HTR-8/SVneo (cell line): ENCODE results near the gene PRSS53.
"Not testable (repeated sequence)": the region's sequence is repeated elsewhere in the genome, so short reads cannot be mapped to it uniquely, and the experiment has no call there.

Experiments used
- DNase-seq: peaks from one replicate; pipeline ENCODE4 v3.0.0; 2011; ENCODE audit warnings: low spot score, mixed read lengths; ENCODE audit not compliant: insufficient read length
- FAIRE-seq: peaks from 2 replicates; lab custom pipeline; 2011; peaks lifted over from hg19 to GRCh38; lab: Jason Lieb, UNC

PRSS53 gene

GRCh38 chr16:31088459-31089183, at the start of gene PRSS53:
TSS of gene PRSS53 (minus strand) at chr16:31088943. CDS start at chr16:31088809, 134 bp downstream.
- FAIRE-seq (no peak), DNase-seq (no peak)

- DNase-seq, FAIRE-seq: not testable (repeated sequence)
Measured at GRCh38 chr16:31136822-31137499, 48.2 kb upstream of the PRSS53 start.

- DNase-seq (no peak), FAIRE-seq (no peak)
Measured at GRCh38 chr16:31136287-31136662, 47.5 kb upstream of the PRSS53 start.

- no peak for DNase-seq
- peak; percentile 84 for FAIRE-seq
Measured at GRCh38 chr16:31135535-31136286, 47.0 kb upstream of the PRSS53 start, which contains the start of gene PRSS8. TSS of gene PRSS8 (minus strand) at chr16:31135727. CDS start at chr16:31135498, 229 bp downstream.

GRCh38 chr16:31134625-31135534, 46.1 kb upstream of the PRSS53 start:
- no peak for DNase-seq
- no peak for FAIRE-seq

- FAIRE-seq (no peak), DNase-seq (no peak)
Measured at GRCh38 chr16:31134091-31134571, 45.4 kb upstream of the PRSS53 start.

GRCh38 chr16:31133046-31133501, 44.3 kb upstream of the PRSS53 start:
- DNase-seq (no peak), FAIRE-seq (no peak)

- FAIRE-seq (no peak), DNase-seq (no peak)
Measured at GRCh38 chr16:31132303-31132979, 43.7 kb upstream of the PRSS53 start.

- FAIRE-seq, result no peak
- no peak for DNase-seq
Measured at GRCh38 chr16:31131841-31132271, 43.1 kb upstream of the PRSS53 start.

- no peak for FAIRE-seq
- DNase-seq, result no peak
Measured at GRCh38 chr16:31131416-31131815, 42.7 kb upstream of the PRSS53 start.

GRCh38 chr16:31130899-31131298, 42.2 kb upstream of the PRSS53 start:
- FAIRE-seq (no peak), DNase-seq (no peak)

- no peak for FAIRE-seq
- DNase-seq, result no peak
Measured at GRCh38 chr16:31130336-31130891, 41.7 kb upstream of the PRSS53 start.

GRCh38 chr16:31129568-31130335, 41.0 kb upstream of the PRSS53 start:
- DNase-seq, result no peak

GRCh38 chr16:31128711-31129567, 40.2 kb upstream of the PRSS53 start:
- DNase-seq, result no peak
- no peak for FAIRE-seq

More at GRCh38 chr16:31129568-31130335, 41.0 kb upstream of the PRSS53 start:
- no peak for FAIRE-seq

GRCh38 chr16:31127182-31127581, 38.4 kb upstream of the PRSS53 start:
- FAIRE-seq, result no peak

GRCh38 chr16:31125844-31126243, 37.1 kb upstream of the PRSS53 start:
- FAIRE-seq (peak; percentile 52), DNase-seq (no peak)

More at GRCh38 chr16:31127182-31127581, 38.4 kb upstream of the PRSS53 start:
- no peak for DNase-seq

GRCh38 chr16:31120129-31120528, 31.4 kb upstream of the PRSS53 start:
- DNase-seq (no peak), FAIRE-seq (no peak)
